HEK293T (cell line): Measurements from ENCODE around the gene ARL15.

Experiments used
- ARNT ChIP-seq: fragments of 450-650 bp; IDR thresholded peaks from 2 replicates; pipeline ENCODE4 v1.6.1; 2017; ENCODE audit warnings: mild to moderate bottlenecking
- FOXM1 ChIP-seq: fragments of 450-650 bp; IDR thresholded peaks from 2 replicates; pipeline ENCODE4 v1.6.1; 2017; ENCODE audit warnings: mild to moderate bottlenecking, borderline replicate concordance
- SP1 ChIP-seq: fragments of 450-650 bp; IDR thresholded peaks from 2 replicates; pipeline ENCODE4 v1.6.1; 2017
- TARDBP ChIP-seq: fragments of 450-650 bp; IDR thresholded peaks from 2 replicates; pipeline ENCODE4 v1.6.1; 2016
- ZNF384 ChIP-seq: fragments of 450-650 bp; IDR thresholded peaks from 2 replicates; pipeline ENCODE4 v1.6.1; 2016

DNA sequence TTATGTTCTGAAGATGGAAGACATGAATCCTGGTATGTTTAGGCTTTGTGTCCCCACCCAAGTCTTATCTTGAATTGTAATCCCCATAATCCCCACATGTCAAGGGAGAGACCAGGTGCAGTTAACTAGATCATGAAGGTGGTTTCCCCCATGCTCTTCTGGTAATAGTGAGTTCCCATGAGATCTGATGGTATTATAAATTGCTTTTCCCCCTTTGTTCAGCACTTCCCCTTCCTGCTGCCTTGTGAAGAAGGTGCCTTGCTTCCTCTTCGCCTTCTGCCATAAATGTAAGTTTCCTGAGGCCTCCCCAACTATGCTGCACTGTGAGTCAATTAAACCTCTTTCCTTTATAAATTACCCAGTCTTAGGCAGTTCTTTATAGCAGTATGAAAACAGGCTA is 229.0 kb downstream of the ARL15 start:
- no peak for TF ChIP-seq TARDBP
- no peak for TF ChIP-seq ZNF384
- no peak for TF ChIP-seq SP1
- TF ChIP-seq FOXM1: no peak
- TF ChIP-seq ARNT: no peak
